Measurements from ENCODE around the gene ZNF320. TPM values are rescaled to one million over a fixed set of nuclear protein-coding genes. Genes with fewer than 3 reads are reported as not detected.

ZNF320 gene
- total and polyA plus RNA-seq, 9 of the 15 experiments (the other 6 are each of a cell fraction or from before 2014, with no cell fraction given): 5.4 to 25.6 (median 11.7) TPM

DNA sequence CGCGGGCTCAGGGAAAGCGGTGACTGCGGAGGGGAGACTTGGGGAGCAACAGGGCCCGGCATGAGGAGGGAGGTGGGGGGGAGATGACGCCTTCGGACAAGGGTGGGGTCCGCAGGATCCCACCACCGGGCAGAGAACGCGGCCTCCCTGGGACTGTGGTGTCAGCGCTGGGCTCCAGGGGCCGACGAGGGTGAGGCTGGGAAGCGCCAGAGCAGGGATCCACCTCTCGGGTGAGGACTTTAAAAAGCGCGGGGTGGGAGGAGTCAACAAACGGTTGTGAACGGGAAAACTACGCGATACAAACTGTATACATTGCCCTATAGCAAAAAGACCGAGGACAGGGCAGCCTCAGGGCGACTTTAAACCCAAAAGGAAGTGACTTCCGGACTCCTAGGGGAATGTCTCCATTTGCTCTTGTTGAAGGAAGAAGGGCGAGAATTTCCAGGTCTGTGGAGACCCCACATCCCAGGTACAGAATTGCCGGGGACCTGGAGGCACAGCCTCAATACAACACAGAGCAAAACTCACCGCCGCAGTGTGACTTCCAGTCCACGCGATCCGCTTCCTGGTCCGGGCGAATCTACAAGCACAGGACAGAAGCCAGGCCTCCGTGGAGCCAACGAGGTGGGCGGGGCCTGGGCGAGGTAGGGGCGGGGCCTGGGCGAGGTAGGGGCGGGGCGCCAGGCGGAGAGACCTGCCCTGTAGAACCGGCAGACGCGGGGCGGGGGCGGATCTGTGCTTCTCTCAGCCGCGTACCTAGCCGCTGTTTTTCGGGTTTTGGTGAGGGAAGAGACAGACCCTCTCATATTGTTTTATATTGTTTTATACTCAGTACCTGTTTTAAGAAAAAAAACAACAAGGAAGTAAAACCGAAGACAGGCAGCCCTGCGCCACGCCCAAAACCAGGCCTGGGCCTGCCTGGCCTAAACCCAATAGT lies 25.7 kb upstream of the ZNF320 start, which contains the start of gene ZNF888 (continued):
- TF ChIP-seq, protein P1, sequence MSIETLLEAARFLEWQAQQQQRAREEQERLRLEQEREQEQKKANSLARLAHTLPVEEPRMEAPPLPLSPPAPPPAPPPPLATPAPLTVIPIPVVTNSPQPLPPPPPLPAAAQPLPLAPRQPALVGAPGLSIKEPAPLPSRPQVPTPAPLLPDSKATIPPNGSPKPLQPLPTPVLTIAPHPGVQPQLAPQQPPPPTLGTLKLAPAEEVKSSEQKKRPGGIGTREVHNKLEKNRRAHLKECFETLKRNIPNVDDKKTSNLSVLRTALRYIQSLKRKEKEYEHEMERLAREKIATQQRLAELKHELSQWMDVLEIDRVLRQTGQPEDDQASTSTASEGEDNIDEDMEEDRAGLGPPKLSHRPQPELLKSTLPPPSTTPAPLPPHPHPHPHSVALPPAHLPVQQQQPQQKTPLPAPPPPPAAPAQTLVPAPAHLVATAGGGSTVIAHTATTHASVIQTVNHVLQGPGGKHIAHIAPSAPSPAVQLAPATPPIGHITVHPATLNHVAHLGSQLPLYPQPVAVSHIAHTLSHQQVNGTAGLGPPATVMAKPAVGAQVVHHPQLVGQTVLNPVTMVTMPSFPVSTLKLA (conservative IDR thresholded peaks at IDR 0.05): peak; percentile 64 to 78; a peak in 3 of 4 replicates
- TF ChIP-seq ZNF311 (CRISPR knock-in tag; IDR thresholded peaks at IDR 0.05): no peak
- TF ChIP-seq KLF1 (tag; IDR thresholded peaks at IDR 0.05): no peak
- 0 out of 2 replicates have a peak, but pooled peaks have one; percentile 63 for TF ChIP-seq MTA3 (IDR thresholded peaks at IDR 0.05; ENCODE audit: borderline replicate concordance)
- no peak for TF ChIP-seq POLR3A (IDR thresholded peaks at IDR 0.05; ENCODE audit: borderline replicate concordance, extremely low read depth, insufficient read depth, insufficient read length)
- peak; percentile 67 for TF ChIP-seq TBP (optimal IDR thresholded peaks at IDR 0.05; ENCODE audit: low read depth, low read length)
- TF ChIP-seq SAP30 (IDR thresholded peaks at IDR 0.05; ENCODE audit: borderline replicate concordance, insufficient read depth, low read depth, low read length, poor library complexity, severe bottlenecking): peak; percentile 95
- 0 out of 2 replicates have a peak, but pooled peaks have one; percentile 10 for TF ChIP-seq DIDO1 (tag; IDR thresholded peaks at IDR 0.05; ENCODE audit: low read depth)
- TF ChIP-seq SIN3B (IDR thresholded peaks at IDR 0.05; ENCODE audit: low read depth): 0 out of 2 replicates have a peak, but pooled peaks have one; percentile 20
- no peak for TF ChIP-seq NONO (IDR thresholded peaks at IDR 0.05; ENCODE audit: low read depth in 2 of 2, low read length in 1 of 2)
- TF ChIP-seq GABPB1 (CRISPR knock-in tag; IDR thresholded peaks at IDR 0.05): peak; percentile 56; the same call in 1 of the 2 replicates
- TF ChIP-seq ETV1 (tag; conservative IDR thresholded peaks at IDR 0.05; ENCODE audit: low read depth): peak; percentile 69; the same call in 1 of the 2 replicates
- TF ChIP-seq JUND (IDR thresholded peaks at IDR 0.05; ENCODE audit: borderline replicate concordance, low read depth, low read length): no peak; the same call in 1 of the 2 replicates
- no peak for TF ChIP-seq JUND (tag; IDR thresholded peaks at IDR 0.05; ENCODE audit: borderline replicate concordance, low read depth, low read length)
- TF ChIP-seq, protein P2, sequence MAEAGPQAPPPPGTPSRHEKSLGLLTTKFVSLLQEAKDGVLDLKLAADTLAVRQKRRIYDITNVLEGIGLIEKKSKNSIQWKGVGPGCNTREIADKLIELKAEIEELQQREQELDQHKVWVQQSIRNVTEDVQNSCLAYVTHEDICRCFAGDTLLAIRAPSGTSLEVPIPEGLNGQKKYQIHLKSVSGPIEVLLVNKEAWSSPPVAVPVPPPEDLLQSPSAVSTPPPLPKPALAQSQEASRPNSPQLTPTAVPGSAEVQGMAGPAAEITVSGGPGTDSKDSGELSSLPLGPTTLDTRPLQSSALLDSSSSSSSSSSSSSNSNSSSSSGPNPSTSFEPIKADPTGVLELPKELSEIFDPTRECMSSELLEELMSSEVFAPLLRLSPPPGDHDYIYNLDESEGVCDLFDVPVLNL (CRISPR knock-in tag; IDR thresholded peaks at IDR 0.05; ENCODE audit: low read depth): peak; percentile 91; the same call in 1 of the 2 replicates
- TF ChIP-seq, protein P3, sequence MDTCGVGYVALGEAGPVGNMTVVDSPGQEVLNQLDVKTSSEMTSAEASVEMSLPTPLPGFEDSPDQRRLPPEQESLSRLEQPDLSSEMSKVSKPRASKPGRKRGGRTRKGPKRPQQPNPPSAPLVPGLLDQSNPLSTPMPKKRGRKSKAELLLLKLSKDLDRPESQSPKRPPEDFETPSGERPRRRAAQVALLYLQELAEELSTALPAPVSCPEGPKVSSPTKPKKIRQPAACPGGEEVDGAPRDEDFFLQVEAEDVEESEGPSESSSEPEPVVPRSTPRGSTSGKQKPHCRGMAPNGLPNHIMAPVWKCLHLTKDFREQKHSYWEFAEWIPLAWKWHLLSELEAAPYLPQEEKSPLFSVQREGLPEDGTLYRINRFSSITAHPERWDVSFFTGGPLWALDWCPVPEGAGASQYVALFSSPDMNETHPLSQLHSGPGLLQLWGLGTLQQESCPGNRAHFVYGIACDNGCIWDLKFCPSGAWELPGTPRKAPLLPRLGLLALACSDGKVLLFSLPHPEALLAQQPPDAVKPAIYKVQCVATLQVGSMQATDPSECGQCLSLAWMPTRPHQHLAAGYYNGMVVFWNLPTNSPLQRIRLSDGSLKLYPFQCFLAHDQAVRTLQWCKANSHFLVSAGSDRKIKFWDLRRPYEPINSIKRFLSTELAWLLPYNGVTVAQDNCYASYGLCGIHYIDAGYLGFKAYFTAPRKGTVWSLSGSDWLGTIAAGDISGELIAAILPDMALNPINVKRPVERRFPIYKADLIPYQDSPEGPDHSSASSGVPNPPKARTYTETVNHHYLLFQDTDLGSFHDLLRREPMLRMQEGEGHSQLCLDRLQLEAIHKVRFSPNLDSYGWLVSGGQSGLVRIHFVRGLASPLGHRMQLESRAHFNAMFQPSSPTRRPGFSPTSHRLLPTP (IDR thresholded peaks at IDR 0.05; ENCODE audit: borderline replicate concordance, extremely low read depth, insufficient read length): no peak
- no peak for TF ChIP-seq CBX5 (IDR thresholded peaks at IDR 0.05; ENCODE audit: borderline replicate concordance, low read depth)
- TF ChIP-seq MYBL2 (IDR thresholded peaks at IDR 0.05; ENCODE audit: low read depth): peak; percentile 89
- TF ChIP-seq MYBL2 (CRISPR knock-in tag; IDR thresholded peaks at IDR 0.05; ENCODE audit: borderline replicate concordance): no peak
- TF ChIP-seq ASH1L (IDR thresholded peaks at IDR 0.05; ENCODE audit: borderline replicate concordance, low read depth, partially characterized antibody): peak; percentile 64

Data from K562 (cell line).